ENCODE data around the gene NSFL1C.
A peak's percentile ranks its signal among the peaks of the same experiment; 100 is the strongest.

NSFL1C gene

DNA sequence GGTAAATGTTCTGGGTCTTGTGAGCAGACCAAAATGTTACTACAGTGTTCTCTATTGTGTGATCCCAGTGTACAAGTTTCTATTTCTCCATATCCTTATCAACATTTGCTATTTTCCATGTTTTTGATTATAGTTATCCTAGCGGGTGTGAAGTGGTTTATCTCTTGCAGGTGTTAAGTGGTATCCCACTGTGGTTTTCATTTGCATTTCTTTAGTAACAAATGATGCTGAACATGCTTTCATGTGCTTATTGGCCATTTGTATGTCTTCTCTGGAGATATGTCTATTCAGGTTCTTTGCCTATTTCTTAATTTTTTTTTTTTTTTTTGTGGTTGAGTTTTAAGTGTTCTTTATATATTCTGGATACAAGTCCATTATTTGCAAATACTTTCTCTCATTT is 35.5 kb downstream of the NSFL1C start:
- no peaks in the 10 kb centered on the region for H3K79me2 ChIP-seq (ENCODE audit: control insufficient read depth, low read length)
- H3K9me3 ChIP-seq (ENCODE audit: control insufficient read depth, insufficient read depth, low read length) = peaks cover 9% of the 10 kb centered on the region
- no peaks in the 10 kb centered on the region for H3K27me3 ChIP-seq (ENCODE audit: control insufficient read depth, low read length)
- TF ChIP-seq, protein P1, sequence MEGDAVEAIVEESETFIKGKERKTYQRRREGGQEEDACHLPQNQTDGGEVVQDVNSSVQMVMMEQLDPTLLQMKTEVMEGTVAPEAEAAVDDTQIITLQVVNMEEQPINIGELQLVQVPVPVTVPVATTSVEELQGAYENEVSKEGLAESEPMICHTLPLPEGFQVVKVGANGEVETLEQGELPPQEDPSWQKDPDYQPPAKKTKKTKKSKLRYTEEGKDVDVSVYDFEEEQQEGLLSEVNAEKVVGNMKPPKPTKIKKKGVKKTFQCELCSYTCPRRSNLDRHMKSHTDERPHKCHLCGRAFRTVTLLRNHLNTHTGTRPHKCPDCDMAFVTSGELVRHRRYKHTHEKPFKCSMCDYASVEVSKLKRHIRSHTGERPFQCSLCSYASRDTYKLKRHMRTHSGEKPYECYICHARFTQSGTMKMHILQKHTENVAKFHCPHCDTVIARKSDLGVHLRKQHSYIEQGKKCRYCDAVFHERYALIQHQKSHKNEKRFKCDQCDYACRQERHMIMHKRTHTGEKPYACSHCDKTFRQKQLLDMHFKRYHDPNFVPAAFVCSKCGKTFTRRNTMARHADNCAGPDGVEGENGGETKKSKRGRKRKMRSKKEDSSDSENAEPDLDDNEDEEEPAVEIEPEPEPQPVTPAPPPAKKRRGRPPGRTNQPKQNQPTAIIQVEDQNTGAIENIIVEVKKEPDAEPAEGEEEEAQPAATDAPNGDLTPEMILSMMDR (IDR thresholded peaks at IDR 0.05; ENCODE audit: low read depth, low read length, poor library complexity, severe bottlenecking) = no peak
- TF ChIP-seq EZH2phosphoT487 (IDR thresholded peaks at IDR 0.05; ENCODE audit: borderline replicate concordance, low read length) = no peak
- H3K4me1 ChIP-seq (ENCODE audit: control insufficient read depth, low read length) = peaks cover 88% of the 10 kb centered on the region
- H3K9me2 ChIP-seq (replicated peaks; ENCODE audit: control insufficient read depth, low read length) = no peaks in the 10 kb centered on the region
- H3K36me3 ChIP-seq (ENCODE audit: control insufficient read depth, low read length) = 0 out of 2 replicates have a peak, but pooled peaks cover 5% of the 10 kb centered on the region
- H3K4me3 ChIP-seq (ENCODE audit: low read length) = peak overlapping the region; percentile 8
- H3K4me2 ChIP-seq (ENCODE audit: low read length) = peak overlapping the region; percentile 25
- no peaks in the 10 kb centered on the region for H4K20me1 ChIP-seq (ENCODE audit: control insufficient read depth, insufficient read depth, low read depth, low read length)
- peak overlapping the region; percentile 12 for H3K27ac ChIP-seq (ENCODE audit: low read depth, low read length)
- peaks cover 11% of the 10 kb centered on the region for H3F3A ChIP-seq (ENCODE audit: control insufficient read depth, insufficient read depth)

DNA sequence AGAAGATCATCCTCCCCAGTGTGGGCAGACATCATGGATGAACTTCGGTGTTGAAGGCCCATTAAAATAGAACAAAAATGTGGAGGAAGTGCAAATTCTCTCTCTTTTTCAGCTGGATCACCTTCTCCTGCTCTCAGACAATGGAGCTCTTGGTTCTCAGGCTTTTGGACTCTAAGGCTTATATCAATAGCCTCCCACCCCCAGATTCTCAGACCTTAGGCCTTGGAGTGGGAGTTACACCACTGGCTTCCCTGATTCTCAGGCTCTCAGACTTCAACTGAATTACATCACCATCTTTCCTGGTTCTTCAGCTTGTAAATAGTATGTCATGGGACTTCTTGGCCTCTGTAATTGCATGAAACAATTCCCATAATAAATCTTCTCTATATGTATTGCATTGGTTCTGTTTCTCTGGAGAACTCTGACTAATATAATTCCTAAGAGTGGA is 36.6 kb downstream of the NSFL1C start:
- 0 out of 2 replicates have a peak, but pooled peaks cover 2% of the 10 kb centered on the region for H3F3A ChIP-seq (ENCODE audit: control insufficient read depth, insufficient read depth)
- H3K9me2 ChIP-seq (replicated peaks; ENCODE audit: control insufficient read depth, low read length) = no peaks in the 10 kb centered on the region
- H3K27ac ChIP-seq (ENCODE audit: low read depth, low read length) = no peak overlapping the region
- no peak overlapping the region for H3K4me3 ChIP-seq (ENCODE audit: low read length)
- no peaks in the 10 kb centered on the region for H3K27me3 ChIP-seq (ENCODE audit: control insufficient read depth, low read length)
- H3K9me3 ChIP-seq (ENCODE audit: control insufficient read depth, insufficient read depth, low read length) = peaks cover 9% of the 10 kb centered on the region
- H3K4me1 ChIP-seq (ENCODE audit: control insufficient read depth, low read length) = peaks cover 77% of the 10 kb centered on the region
- TF ChIP-seq, protein P1 (IDR thresholded peaks at IDR 0.05; ENCODE audit: low read depth, low read length, poor library complexity, severe bottlenecking) = no peak
- no peak for TF ChIP-seq EZH2phosphoT487 (IDR thresholded peaks at IDR 0.05; ENCODE audit: borderline replicate concordance, low read length)
- H3K36me3 ChIP-seq (ENCODE audit: control insufficient read depth, low read length) = 0 out of 2 replicates have a peak, but pooled peaks cover 5% of the 10 kb centered on the region
- no peaks in the 10 kb centered on the region for H3K79me2 ChIP-seq (ENCODE audit: control insufficient read depth, low read length)
- H3K4me2 ChIP-seq (ENCODE audit: low read length) = no peak overlapping the region
- no peaks in the 10 kb centered on the region for H4K20me1 ChIP-seq (ENCODE audit: control insufficient read depth, insufficient read depth, low read depth, low read length)

DNA sequence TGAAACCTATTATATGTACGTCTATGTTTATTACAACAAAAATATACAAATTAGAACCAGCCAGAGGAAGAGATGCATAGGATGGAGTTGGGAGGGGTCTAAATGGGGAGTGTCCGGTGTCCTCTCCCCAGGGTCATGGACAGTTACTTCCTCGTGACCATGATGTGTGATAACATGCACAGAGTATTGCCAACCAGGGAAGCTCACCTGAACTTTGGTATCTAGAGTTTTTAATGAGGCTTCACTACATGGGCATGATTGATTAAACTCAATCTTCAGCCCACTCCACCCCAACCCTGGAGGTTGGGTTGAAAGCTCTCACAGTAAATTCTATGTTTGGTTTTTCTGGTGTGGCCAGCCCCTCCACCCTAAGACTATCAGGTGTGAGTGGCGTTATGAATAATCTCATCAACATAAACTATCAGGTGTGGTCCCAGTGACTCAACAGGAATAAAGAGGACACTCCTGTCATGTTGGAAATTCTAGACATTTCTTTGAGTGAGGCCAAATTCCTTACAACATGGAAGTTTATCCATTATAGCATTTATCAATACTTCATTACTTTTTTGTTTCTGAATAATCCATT is 37.4 kb downstream of the NSFL1C start:
- peaks cover 70% of the 10 kb centered on the region for H3K4me1 ChIP-seq (ENCODE audit: control insufficient read depth, low read length)
- no peak overlapping the region for H3K27ac ChIP-seq (ENCODE audit: low read depth, low read length)
- peaks cover 6% of the 10 kb centered on the region for H3K9me3 ChIP-seq (ENCODE audit: control insufficient read depth, insufficient read depth, low read length)
- TF ChIP-seq EZH2phosphoT487 (IDR thresholded peaks at IDR 0.05; ENCODE audit: borderline replicate concordance, low read length) = no peak
- TF ChIP-seq, protein P1 (IDR thresholded peaks at IDR 0.05; ENCODE audit: low read depth, low read length, poor library complexity, severe bottlenecking) = no peak
- H3F3A ChIP-seq (ENCODE audit: control insufficient read depth, insufficient read depth) = 0 out of 2 replicates have a peak, but pooled peaks cover 2% of the 10 kb centered on the region
- H4K20me1 ChIP-seq (ENCODE audit: control insufficient read depth, insufficient read depth, low read depth, low read length) = no peaks in the 10 kb centered on the region
- H3K36me3 ChIP-seq (ENCODE audit: control insufficient read depth, low read length) = 0 out of 2 replicates have a peak, but pooled peaks cover 5% of the 10 kb centered on the region
- no peaks in the 10 kb centered on the region for H3K79me2 ChIP-seq (ENCODE audit: control insufficient read depth, low read length)
- H3K4me3 ChIP-seq (ENCODE audit: low read length) = no peak overlapping the region
- H3K27me3 ChIP-seq (ENCODE audit: control insufficient read depth, low read length) = no peaks in the 10 kb centered on the region
- no peak overlapping the region for H3K4me2 ChIP-seq (ENCODE audit: low read length)
- no peaks in the 10 kb centered on the region for H3K9me2 ChIP-seq (replicated peaks; ENCODE audit: control insufficient read depth, low read length)

Data from DOHH2 (cell line).